Gastrocnemius medialis (tissue), 4 donors: ENCODE results near the gene OR4S1.
"Not testable (repeated sequence)": the region's sequence is repeated elsewhere in the genome, so short reads cannot be mapped to it uniquely, and the experiment has no call there.

Experiments used
- CTCF ChIP-seq, 5 experiments: fragments of 450-650 bp in 3 of 5; fragments of 200-600 bp in 2 of 5; sonication (generic) in 2 of 5; IDR thresholded peaks in 4 of 5; conservative IDR thresholded peaks in 1 of 5; 1 replicate in 4 of 5; 2 replicates in 1 of 5; pipeline ENCODE4 v1.5.1; 2016 to 2019; ENCODE audit warnings: antibody characterized with exemption in 5 of 5, mild to moderate bottlenecking in 3 of 5, moderate library complexity in 3 of 5
- POLR2A ChIP-seq, 2 donors: fragments of 450-650 bp; IDR thresholded peaks; one replicate each; pipeline ENCODE4 v1.6.1; 2017; ENCODE audit warnings: antibody characterized with exemption in 2 of 2, mild to moderate bottlenecking in 2 of 2, moderate library complexity in 2 of 2

- not testable (repeated sequence) for TF ChIP-seq CTCF (IDR thresholded peaks at IDR 0.05 in 4 of 5, conservative IDR thresholded peaks at IDR 0.05 in 1 of 5); POLR2A (IDR thresholded peaks at IDR 0.05)
Observed at GRCh38 chr11:48319813-48320212, 13.8 kb downstream of the OR4S1 start.
